ENCODE results near the gene NGDN. TPM values are rescaled to one million over a fixed set of nuclear protein-coding genes. Genes with fewer than 3 reads are reported as not detected.

Gene NGDN
- total RNA-seq, 1 experiment from 2014 or later = 24.7 TPM

GRCh38 chr14:23494223-23494622 is 24.7 kb downstream of the NGDN start:
- no peaks in the 10 kb centered on the region for H3K4me1 ChIP-seq (ENCODE audit: control insufficient read depth, insufficient read depth, low read length)
- no peak overlapping the region for H3K4me3 ChIP-seq (ENCODE audit: low read depth in 2 of 2, low read length in 2 of 2)
- intact Hi-C loops (cut with micrococcal nuclease; ENCODE audit: unreplicated experiment) (no loop called here), in situ Hi-C loops (cut with HindIII; ENCODE audit: low pct_unique_long_range_greater_than_20kb, low sequenced_read_pairs) (no loop called here)
- no peaks in the 10 kb centered on the region for H3K36me3 ChIP-seq (ENCODE audit: control insufficient read depth, insufficient read depth, low read length)
- BruUV-seq (replicated peaks) = no TSS peak
- POLR2A ChIA-PET = no interaction called here
- H3K9me3 ChIP-seq (ENCODE audit: control insufficient read depth, insufficient read depth, low read depth, low read length) = no peaks in the 10 kb centered on the region
- H3K27ac ChIP-seq (ENCODE audit: low read length) = no peak overlapping the region
- no peak for ATAC-seq
- CTCF ChIA-PET = no interaction called here
- no peaks in the 10 kb centered on the region for H3K27me3 ChIP-seq (ENCODE audit: control insufficient read depth, insufficient read depth, low read length)
- no peak for DNase-seq (ENCODE audit: low read depth, low spot score)
- no peak for TF ChIP-seq TCF7L2 (IDR thresholded peaks at IDR 0.05; ENCODE audit: low read depth, low read length)
- TF ChIP-seq POLR2AphosphoS5 (IDR thresholded peaks at IDR 0.05; ENCODE audit: low read depth, low read length) = no peak
- no peak for TF ChIP-seq REST (IDR thresholded peaks at IDR 0.05; ENCODE audit: insufficient read depth in 1 of 2, low read depth in 2 of 2, low read length in 1 of 2)
- no peak for TF ChIP-seq CTCF (IDR thresholded peaks at IDR 0.05)
- no peak for TF ChIP-seq SIN3A (IDR thresholded peaks at IDR 0.05; ENCODE audit: borderline replicate concordance, insufficient read depth, low read depth, low read length)

- POLR2A ChIA-PET = no interaction called here
- no peaks in the 10 kb centered on the region for H3K36me3 ChIP-seq (ENCODE audit: control insufficient read depth, insufficient read depth, low read length)
- no TSS peak for BruUV-seq (replicated peaks)
- TF ChIP-seq REST (IDR thresholded peaks at IDR 0.05; ENCODE audit: insufficient read depth in 1 of 2, low read depth in 2 of 2, low read length in 1 of 2) (no peak), TCF7L2 (IDR thresholded peaks at IDR 0.05; ENCODE audit: low read depth, low read length) (no peak), SIN3A (IDR thresholded peaks at IDR 0.05; ENCODE audit: borderline replicate concordance, insufficient read depth, low read depth, low read length) (no peak), POLR2AphosphoS5 (IDR thresholded peaks at IDR 0.05; ENCODE audit: low read depth, low read length) (no peak), CTCF (IDR thresholded peaks at IDR 0.05) (no peak)
- no peak overlapping the region for H3K27ac ChIP-seq (ENCODE audit: low read length)
- in situ Hi-C loops (cut with HindIII; ENCODE audit: low pct_unique_long_range_greater_than_20kb, low sequenced_read_pairs) = no loop called here
- CTCF ChIA-PET = no interaction called here
- H3K9me3 ChIP-seq (ENCODE audit: control insufficient read depth, insufficient read depth, low read depth, low read length) = no peaks in the 10 kb centered on the region
- intact Hi-C loops (cut with micrococcal nuclease; ENCODE audit: unreplicated experiment) = no loop called here
- H3K4me3 ChIP-seq (ENCODE audit: low read depth in 2 of 2, low read length in 2 of 2) = no peak overlapping the region
- DNase-seq (ENCODE audit: low read depth, low spot score) = no peak
- no peaks in the 10 kb centered on the region for H3K4me1 ChIP-seq (ENCODE audit: control insufficient read depth, insufficient read depth, low read length)
- ATAC-seq = no peak
- no peaks in the 10 kb centered on the region for H3K27me3 ChIP-seq (ENCODE audit: control insufficient read depth, insufficient read depth, low read length)
Observed at GRCh38 chr14:23512156-23512555, 42.7 kb downstream of the NGDN start.

Data from Panc1 (cell line).